Measurements from ENCODE around the gene METTL27.
"Not testable (repeated sequence)": the region's sequence is repeated elsewhere in the genome, so short reads cannot be mapped to it uniquely, and the experiment has no call there.

The METTL27 gene

DNA sequence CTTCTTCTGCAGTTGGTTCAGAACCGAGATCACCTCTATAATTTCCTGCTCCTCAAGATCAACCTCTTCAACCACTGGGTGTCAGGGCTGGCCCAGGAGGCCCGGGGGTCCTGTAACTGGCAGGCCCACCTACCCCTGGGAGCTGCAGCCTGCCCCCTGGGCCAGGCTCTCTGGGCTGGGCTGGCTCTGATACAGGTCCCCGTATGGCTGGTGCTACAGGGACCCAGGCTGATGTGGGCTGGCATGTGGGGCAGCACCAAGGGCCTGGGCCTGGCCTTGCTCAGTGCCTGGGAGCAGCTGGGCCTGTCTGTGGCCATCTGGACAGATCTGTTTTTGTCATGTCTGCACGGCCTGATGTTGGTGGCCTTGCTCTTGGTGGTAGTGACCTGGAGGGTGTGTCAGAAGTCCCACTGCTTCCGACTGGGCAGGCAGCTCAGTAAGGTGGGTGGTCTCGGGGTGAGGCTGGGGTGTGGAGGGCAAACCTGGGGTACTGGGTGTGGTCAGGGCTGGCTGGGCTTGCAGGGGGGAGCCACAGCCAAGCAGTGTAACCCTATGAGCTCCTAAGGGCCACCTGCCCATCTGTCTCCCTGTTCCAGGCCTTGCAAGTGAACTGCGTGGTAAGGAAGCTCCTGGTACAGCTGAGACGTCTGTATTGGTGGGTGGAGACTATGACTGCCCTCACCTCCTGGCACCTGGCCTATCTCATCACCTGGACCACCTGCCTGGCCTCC is 22.8 kb upstream of the METTL27 start:
- Histone ChIP-seq H3K4me3 (ENCODE audit: low read length) (no peak overlapping the region), H3K27ac (ENCODE audit: low read length) (no peak overlapping the region), H3K9me3 (ENCODE audit: control insufficient read depth, low read depth, low read length) (no peaks in the 10 kb centered on the region), H3K27me3 (ENCODE audit: control insufficient read depth, insufficient read depth, low read length) (no peaks in the 10 kb centered on the region), H3K4me1 (ENCODE audit: control insufficient read depth, low read depth, low read length) (peaks cover 9% of the 10 kb centered on the region), H3K9ac (ENCODE audit: low read length) (no peak overlapping the region), H3K36me3 (ENCODE audit: control insufficient read depth, low read depth, low read length) (no peaks in the 10 kb centered on the region)

DNA sequence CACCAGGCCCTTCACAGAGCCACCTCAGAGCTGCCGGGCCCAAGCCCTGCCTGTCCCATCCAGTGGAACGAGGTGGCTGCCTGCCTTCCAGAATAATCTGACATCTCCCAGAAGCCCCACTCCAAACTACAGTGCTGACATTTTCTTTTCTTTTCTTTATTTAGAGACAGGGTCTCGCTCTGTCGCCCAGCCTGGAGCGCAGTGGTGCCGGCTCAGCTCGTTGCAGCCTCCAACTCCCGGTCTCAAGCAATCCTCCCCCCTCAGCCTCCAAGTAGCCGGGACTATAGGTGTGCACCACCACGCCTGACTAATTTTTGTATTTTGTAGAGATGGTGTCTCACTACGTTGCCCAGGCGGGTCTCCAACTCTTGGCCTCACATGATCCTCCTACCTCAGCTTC is 19.0 kb upstream of the METTL27 start:
- no peaks in the 10 kb centered on the region for H3K9me3 ChIP-seq (ENCODE audit: control insufficient read depth, low read depth, low read length)
- H3K9ac ChIP-seq (ENCODE audit: low read length) = no peak overlapping the region
- H3K36me3 ChIP-seq (ENCODE audit: control insufficient read depth, low read depth, low read length) = no peaks in the 10 kb centered on the region
- H3K4me3 ChIP-seq (ENCODE audit: low read length) = no peak overlapping the region
- no peaks in the 10 kb centered on the region for H3K27me3 ChIP-seq (ENCODE audit: control insufficient read depth, insufficient read depth, low read length)
- H3K27ac ChIP-seq (ENCODE audit: low read length) = no peak overlapping the region
- H3K4me1 ChIP-seq (ENCODE audit: control insufficient read depth, low read depth, low read length) = no peaks in the 10 kb centered on the region

DNA sequence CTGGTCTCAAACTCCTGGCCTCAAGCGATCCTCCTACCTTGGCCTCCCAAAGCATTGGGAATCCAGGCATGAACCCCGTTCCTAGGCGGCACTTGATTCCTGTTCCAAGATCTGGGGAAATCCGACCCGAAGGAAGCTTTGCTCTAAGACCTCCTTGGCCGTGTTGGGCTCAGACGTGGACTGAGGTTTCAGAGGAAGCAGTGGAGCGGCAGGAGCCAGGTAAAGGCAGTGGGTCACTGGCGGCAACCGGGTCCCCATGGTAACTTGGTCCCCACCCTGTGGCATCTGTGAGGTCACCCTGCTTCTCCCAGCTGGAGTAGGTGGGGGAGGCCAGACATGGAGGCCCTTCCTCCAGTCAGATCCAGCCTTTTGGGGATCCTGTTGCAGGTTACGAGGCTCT is 18.5 kb upstream of the METTL27 start, which contains the start of gene TMEM270:
TMEM270 (plus strand) TSS at position 301 of the 400 bp plus-strand sequence; CDS start at position 337, 36 bp downstream.
- H3K27me3 ChIP-seq (ENCODE audit: control insufficient read depth, insufficient read depth, low read length) = no peaks in the 10 kb centered on the region
- no peak within 1 kb of the TSS for H3K9ac ChIP-seq (ENCODE audit: low read length)
- no peaks in the 10 kb centered on the region for H3K9me3 ChIP-seq (ENCODE audit: control insufficient read depth, low read depth, low read length)
- no peaks in the 10 kb centered on the region for H3K36me3 ChIP-seq (ENCODE audit: control insufficient read depth, low read depth, low read length)
- H3K4me3 ChIP-seq (ENCODE audit: low read length) = no peak within 1 kb of the TSS
- H3K4me1 ChIP-seq (ENCODE audit: control insufficient read depth, low read depth, low read length) = no peaks in the 10 kb centered on the region
- no peak within 1 kb of the TSS for H3K27ac ChIP-seq (ENCODE audit: low read length)

DNA sequence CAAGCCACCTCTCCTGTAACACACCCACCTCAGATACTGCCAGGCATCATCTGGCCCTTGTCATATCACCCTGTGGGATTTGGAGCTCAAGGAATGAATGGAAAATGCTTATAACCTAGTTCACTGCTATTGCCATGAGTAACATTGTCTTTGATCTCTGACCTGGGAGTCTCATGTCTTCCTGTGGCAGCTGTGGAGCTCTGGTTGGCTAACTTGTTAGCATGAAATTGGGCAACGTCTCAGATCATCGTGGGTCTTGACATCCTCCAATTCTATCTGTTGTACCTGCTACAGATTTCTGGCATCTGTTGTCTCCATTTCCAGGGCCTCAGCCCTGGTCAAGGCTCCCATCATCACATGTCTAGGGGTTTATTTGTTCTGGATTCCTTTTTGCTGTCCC is 16.5 kb upstream of the METTL27 start:
- Histone ChIP-seq H3K9me3 (ENCODE audit: control insufficient read depth, low read depth, low read length) (no peaks in the 10 kb centered on the region), H3K4me1 (ENCODE audit: control insufficient read depth, low read depth, low read length) (no peaks in the 10 kb centered on the region), H3K9ac (ENCODE audit: low read length) (no peak overlapping the region), H3K4me3 (ENCODE audit: low read length) (no peak overlapping the region), H3K27ac (ENCODE audit: low read length) (no peak overlapping the region), H3K36me3 (ENCODE audit: control insufficient read depth, low read depth, low read length) (no peaks in the 10 kb centered on the region), H3K27me3 (ENCODE audit: control insufficient read depth, insufficient read depth, low read length) (peaks cover 10% of the 10 kb centered on the region)

DNA sequence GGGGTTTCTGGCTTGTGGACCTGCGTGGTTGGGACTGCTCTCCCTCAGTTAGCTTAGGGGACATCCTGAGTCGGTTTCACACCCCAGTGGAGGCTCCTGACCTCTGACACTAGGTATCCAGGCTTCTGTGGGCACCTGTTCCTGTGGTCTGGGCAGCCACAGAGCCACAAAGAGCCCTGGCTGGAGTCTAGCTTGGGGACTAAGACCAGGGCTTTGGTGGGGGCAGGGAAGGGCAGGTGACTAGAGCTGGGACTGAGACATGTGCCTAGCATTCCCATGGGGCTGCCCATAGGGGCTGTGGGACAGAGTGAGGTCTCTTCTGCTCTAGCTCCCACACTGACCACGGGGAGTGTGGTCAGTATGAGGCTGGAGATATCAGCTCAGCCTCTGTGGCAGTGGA is 14.6 kb upstream of the METTL27 start:
- Histone ChIP-seq H3K9ac (ENCODE audit: low read length) (no peak overlapping the region), H3K4me1 (ENCODE audit: control insufficient read depth, low read depth, low read length) (no peaks in the 10 kb centered on the region), H3K4me3 (ENCODE audit: low read length) (no peak overlapping the region), H3K36me3 (ENCODE audit: control insufficient read depth, low read depth, low read length) (no peaks in the 10 kb centered on the region), H3K27ac (ENCODE audit: low read length) (no peak overlapping the region), H3K27me3 (ENCODE audit: control insufficient read depth, insufficient read depth, low read length) (peaks cover 10% of the 10 kb centered on the region), H3K9me3 (ENCODE audit: control insufficient read depth, low read depth, low read length) (no peaks in the 10 kb centered on the region)

DNA sequence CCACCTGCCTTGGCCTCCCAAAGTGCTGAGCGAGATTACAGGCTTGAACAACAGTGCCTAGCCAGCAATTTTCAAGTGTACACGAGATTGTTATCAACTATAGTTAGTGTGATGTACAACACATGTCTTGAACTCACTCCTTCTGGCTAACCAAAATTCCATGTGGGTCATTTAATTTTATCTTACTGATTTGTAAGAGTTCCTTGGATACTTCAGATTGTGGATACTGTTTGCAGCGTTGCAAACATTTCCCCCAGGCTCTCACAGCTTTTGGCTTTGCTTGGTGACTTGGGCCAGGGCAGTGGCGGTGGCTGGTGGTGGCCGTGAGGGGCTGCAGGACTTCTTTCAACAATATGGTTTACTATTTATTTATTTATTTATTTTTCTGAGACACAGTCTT is 10.2 kb upstream of the METTL27 start:
- Histone ChIP-seq H3K4me1 (ENCODE audit: control insufficient read depth, low read depth, low read length) (no peaks in the 10 kb centered on the region), H3K27me3 (ENCODE audit: control insufficient read depth, insufficient read depth, low read length) (peaks cover 10% of the 10 kb centered on the region), H3K36me3 (ENCODE audit: control insufficient read depth, low read depth, low read length) (no peaks in the 10 kb centered on the region), H3K27ac (ENCODE audit: low read length) (no peak overlapping the region), H3K9ac (ENCODE audit: low read length) (no peak overlapping the region), H3K4me3 (ENCODE audit: low read length) (no peak overlapping the region), H3K9me3 (ENCODE audit: control insufficient read depth, low read depth, low read length) (no peaks in the 10 kb centered on the region)

DNA sequence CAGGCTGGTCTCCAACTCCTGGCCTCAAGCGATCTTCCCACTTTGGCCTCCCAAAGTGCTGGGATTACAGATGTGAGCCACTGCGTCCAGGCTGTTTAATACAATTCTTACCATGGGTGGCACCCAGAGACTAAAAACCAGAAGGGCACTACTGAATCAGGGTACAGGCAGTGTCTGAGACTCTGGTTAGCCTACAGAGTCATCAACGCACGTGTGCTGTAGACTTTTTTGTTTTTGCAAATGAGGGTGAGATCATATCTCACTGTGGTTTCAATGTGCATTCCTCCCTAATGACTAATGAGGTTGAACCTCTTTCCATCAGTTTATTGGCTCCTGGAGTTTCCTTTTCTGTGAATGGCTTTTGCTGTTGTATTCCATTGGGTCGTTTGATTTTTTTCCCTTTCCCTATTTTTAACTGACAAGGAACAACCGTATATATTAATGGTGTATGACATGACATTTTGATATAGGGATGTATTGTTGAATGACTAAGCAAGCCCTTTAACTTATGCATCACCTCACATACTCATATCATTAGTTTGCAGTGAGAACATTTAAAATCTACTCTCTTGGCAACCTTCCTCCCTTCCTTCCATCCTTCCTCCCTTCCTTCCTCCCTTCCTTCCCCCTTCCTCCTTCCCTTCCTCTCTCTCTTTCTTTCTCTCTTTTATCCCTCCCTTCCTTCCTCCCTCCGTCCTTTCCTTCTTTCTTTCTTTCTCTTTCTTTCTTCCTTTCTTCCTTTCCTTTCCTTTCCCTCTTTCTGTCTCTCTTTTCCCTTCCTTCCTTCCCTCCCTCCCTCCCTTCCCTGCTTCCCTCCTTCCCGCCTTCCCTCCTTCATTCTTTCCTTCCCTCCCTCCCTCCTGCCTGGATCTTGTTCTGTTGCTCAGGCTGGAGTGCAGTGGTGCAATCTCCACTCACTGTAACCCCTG is 9.4 kb upstream of the METTL27 start:
- H3K36me3 ChIP-seq (ENCODE audit: control insufficient read depth, low read depth, low read length) = no peaks in the 10 kb centered on the region
- peaks cover 10% of the 10 kb centered on the region for H3K27me3 ChIP-seq (ENCODE audit: control insufficient read depth, insufficient read depth, low read length)
- no peak overlapping the region for H3K9ac ChIP-seq (ENCODE audit: low read length)
- no peaks in the 10 kb centered on the region for H3K4me1 ChIP-seq (ENCODE audit: control insufficient read depth, low read depth, low read length)
- H3K27ac ChIP-seq (ENCODE audit: low read length) = no peak overlapping the region
- no peak overlapping the region for H3K4me3 ChIP-seq (ENCODE audit: low read length)
- no peaks in the 10 kb centered on the region for H3K9me3 ChIP-seq (ENCODE audit: control insufficient read depth, low read depth, low read length)

DNA sequence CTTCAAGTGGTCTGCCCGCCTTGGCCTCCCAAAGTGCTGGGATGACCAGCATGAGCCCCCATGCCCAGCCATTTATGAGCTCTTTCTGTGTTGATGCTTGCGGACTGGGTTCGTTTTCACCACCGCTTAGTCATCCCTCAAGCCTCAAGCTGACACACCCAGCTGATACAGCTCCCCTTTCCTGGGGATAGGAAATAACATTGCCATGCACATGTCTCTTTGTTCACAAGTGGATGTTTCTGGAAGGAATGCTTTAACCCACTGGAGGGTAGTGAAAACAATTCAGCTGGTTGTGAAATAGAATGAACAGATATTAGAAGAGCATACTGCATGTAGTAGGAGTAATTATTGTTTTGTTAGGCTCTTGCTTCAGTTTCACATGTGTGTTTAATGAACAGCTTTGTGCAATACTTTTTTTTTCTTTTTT is 8.5 kb upstream of the METTL27 start:
- Histone ChIP-seq H3K4me1 (ENCODE audit: control insufficient read depth, low read depth, low read length) (no peaks in the 10 kb centered on the region), H3K9ac (ENCODE audit: low read length) (no peak overlapping the region), H3K9me3 (ENCODE audit: control insufficient read depth, low read depth, low read length) (no peaks in the 10 kb centered on the region), H3K4me3 (ENCODE audit: low read length) (no peak overlapping the region), H3K36me3 (ENCODE audit: control insufficient read depth, low read depth, low read length) (no peaks in the 10 kb centered on the region), H3K27me3 (ENCODE audit: control insufficient read depth, insufficient read depth, low read length) (peaks cover 10% of the 10 kb centered on the region), H3K27ac (ENCODE audit: low read length) (no peak overlapping the region)

DNA sequence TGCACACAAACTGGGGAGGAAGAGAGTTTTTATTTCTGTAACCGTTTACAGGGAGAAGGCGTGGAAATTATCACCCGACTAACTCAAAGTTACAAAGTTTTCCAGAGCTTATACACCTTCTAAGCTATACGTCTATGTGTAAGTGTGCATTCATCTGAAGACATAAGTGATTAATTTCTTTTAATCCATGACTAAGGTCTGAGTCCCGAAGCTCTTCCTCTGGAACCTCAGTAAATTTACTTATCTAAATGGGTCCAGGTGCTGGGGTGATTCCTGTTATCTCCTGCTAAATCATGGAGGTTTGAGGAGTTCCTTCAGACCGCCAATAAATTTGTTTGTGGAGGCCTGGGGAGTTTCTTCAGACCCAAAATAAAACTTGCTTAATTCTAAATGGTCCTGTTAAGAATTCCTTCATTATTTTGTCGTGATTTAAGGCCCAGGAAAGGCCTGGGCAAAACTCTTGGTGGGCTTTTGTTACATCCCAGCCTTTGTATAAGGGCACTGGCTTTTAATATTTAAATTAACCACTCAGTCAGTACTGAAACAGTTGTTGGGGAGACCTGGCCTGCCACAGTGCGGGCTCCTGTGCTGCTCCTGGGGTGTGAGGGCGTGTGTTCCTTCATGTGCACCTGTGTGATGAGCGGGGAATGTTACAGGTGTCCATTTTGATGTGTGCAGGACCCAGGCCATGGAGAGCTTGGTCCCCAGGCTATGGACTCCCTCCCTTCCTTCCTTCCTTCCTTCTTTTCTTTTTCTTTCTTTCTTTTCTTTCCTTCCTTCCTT is 5.8 kb upstream of the METTL27 start:
- Histone ChIP-seq H3K4me1 (ENCODE audit: control insufficient read depth, low read depth, low read length) (no peaks in the 10 kb centered on the region), H3K9ac (ENCODE audit: low read length) (no peak overlapping the region), H3K27me3 (ENCODE audit: control insufficient read depth, insufficient read depth, low read length) (no peaks in the 10 kb centered on the region), H3K36me3 (ENCODE audit: control insufficient read depth, low read depth, low read length) (no peaks in the 10 kb centered on the region), H3K4me3 (ENCODE audit: low read length) (no peak overlapping the region), H3K9me3 (ENCODE audit: control insufficient read depth, low read depth, low read length) (no peaks in the 10 kb centered on the region), H3K27ac (ENCODE audit: low read length) (no peak overlapping the region)

DNA sequence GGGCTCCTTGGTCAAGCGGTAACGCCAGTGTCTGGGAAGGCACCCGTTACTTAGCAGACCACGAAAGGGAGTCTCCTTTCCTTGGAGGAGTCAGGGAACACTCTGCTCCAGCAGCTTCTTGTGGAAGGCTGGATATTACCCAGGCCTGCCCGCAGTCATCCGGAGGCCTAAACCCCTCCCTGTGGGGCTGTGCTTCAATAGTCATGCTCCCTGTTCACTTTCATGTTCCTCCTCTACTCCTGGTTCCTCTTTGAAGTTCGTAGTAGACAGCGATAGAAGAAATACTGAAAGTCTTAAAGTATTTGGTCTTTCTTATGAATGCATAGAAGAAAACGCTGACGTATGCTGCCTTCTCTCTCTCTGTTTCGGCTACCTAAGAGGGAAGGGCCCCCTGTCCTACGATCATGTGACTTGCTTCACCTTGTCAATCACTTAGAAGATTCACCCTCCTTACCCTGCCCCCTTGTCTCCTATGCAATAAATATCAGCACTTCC is 3.4 kb upstream of the METTL27 start:
- not testable (repeated sequence) for H3K4me3 ChIP-seq (ENCODE audit: low read length); H3K4me1 ChIP-seq (ENCODE audit: control insufficient read depth, low read depth, low read length)

DNA sequence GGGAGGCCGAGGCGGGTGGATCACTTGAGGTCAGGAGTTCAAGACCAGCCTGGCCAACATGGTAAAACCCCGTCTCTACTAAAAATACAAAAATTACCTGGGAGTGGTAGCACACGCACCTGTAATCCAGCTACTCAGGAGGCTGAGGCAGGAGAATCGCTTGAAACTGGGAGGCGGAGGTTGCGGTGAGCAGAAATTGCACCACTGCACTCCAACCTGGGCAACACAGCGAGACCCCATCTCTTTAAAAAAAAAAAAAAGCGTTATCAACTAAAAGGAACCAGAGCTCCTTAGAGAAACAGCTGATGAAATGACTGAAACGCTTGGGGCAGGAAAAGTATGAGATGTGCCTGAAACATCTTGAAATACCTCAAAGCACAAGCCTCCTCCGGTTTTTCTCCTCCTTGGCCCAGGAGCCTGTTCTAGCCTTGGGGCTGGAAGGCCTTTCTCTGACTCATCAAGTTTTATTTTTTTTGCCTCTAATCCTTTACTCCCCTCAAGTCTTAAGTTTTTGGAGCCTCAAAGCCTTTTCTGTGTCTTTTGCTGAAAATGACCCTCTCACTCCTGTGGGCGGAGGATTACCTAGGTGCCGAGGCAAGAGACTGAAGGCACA is 2.6 kb upstream of the METTL27 start:
- Histone ChIP-seq H3K36me3 (ENCODE audit: control insufficient read depth, low read depth, low read length) (no peaks in the 10 kb centered on the region), H3K27ac (ENCODE audit: low read length) (no peak overlapping the region), H3K9me3 (ENCODE audit: control insufficient read depth, low read depth, low read length) (no peaks in the 10 kb centered on the region), H3K4me1 (ENCODE audit: control insufficient read depth, low read depth, low read length) (no peaks in the 10 kb centered on the region), H3K27me3 (ENCODE audit: control insufficient read depth, insufficient read depth, low read length) (no peaks in the 10 kb centered on the region), H3K9ac (ENCODE audit: low read length) (no peak overlapping the region), H3K4me3 (ENCODE audit: low read length) (no peak overlapping the region)

More for the DNA sequence above, 3.4 kb upstream of the METTL27 start:
- not testable (repeated sequence) for H3K9me3 ChIP-seq (ENCODE audit: control insufficient read depth, low read depth, low read length); H3K9ac ChIP-seq (ENCODE audit: low read length); H3K36me3 ChIP-seq (ENCODE audit: control insufficient read depth, low read depth, low read length); H3K27ac ChIP-seq (ENCODE audit: low read length); H3K27me3 ChIP-seq (ENCODE audit: control insufficient read depth, insufficient read depth, low read length)

Measured in iPS-18a (cell line).